PC-3 (cell line): ENCODE results near the gene FASTKD3. TPM values are rescaled to one million over a fixed set of nuclear protein-coding genes. Genes with fewer than 3 reads are reported as not detected.

Source experiments
- ATAC-seq: fragments of 200-7000 bp; cut with Tn5 transposase; 2 replicates; pipeline ENCODE4 v1.9.1; 2020; ENCODE audit warnings: mild to moderate bottlenecking, moderate library complexity
- BruUV-seq: library from RNA; stranded (reverse); fragments of 400-500 nt; replicated peaks from 2 replicates; lab custom pipeline; 2021; lab: Mats Ljungman, UMichigan
- CTCF ChIA-PET: fragments of 300-600 bp; sonication (Branson Sonifier 250); formaldehyde crosslinking; loops from one replicate; lab custom pipeline; 2022; ENCODE audit warnings: antibody characterized with exemption; lab: Charles Lee
- POLR2A ChIA-PET: fragments of 300-600 bp; sonication (Branson Sonifier 250); formaldehyde crosslinking; loops from one replicate; lab custom pipeline; 2022; ENCODE audit warnings: antibody characterized with exemption; ENCODE audit not compliant: unreplicated experiment; lab: Charles Lee
- DNase-seq: peaks from one replicate; pipeline ENCODE4 v3.0.0-alpha.2; 2015
- H2AFZ ChIP-seq: fragments of 300-600 bp; sonication (generic); 2 replicates; pipeline ENCODE4 v1.6.0; 2016; ENCODE audit warnings: antibody characterized with exemption, low read length
- H3F3A ChIP-seq: fragments of 300-600 bp; sonication (generic); one replicate; pipeline ENCODE4 v1.6.0; 2017; ENCODE audit warnings: antibody characterized with exemption, low read length, control low read depth, mild to moderate bottlenecking; ENCODE audit not compliant: unreplicated experiment
- H3K27ac ChIP-seq: fragments of 300-600 bp; sonication (generic); 2 replicates; pipeline ENCODE4 v1.5.1; 2016; ENCODE audit warnings: mild to moderate bottlenecking, low read length
- H3K27me3 ChIP-seq: fragments of 300-600 bp; sonication (generic); 2 replicates; pipeline ENCODE4 v1.6.1; 2016; ENCODE audit warnings: low read length, mixed read lengths
- H3K36me3 ChIP-seq: fragments of 300-600 bp; sonication (generic); 2 replicates; pipeline ENCODE4 v1.6.1; 2016; ENCODE audit warnings: low read depth, mixed run types, low read length, mixed read lengths
- H3K4me1 ChIP-seq: fragments of 300-600 bp; sonication (generic); 2 replicates; pipeline ENCODE4 v1.5.1; 2016; ENCODE audit warnings: low read length; ENCODE audit not compliant: insufficient read depth
- H3K4me2 ChIP-seq: fragments of 300-600 bp; sonication (generic); 2 replicates; pipeline ENCODE4 v1.6.0; 2016; ENCODE audit warnings: low read length
- H3K4me3 ChIP-seq: fragments of 300-600 bp; sonication (generic); 2 replicates; pipeline ENCODE4 v1.5.1; 2016; ENCODE audit warnings: mild to moderate bottlenecking, low read length, mixed read lengths
- H3K79me2 ChIP-seq: fragments of 300-600 bp; sonication (generic); 2 replicates; pipeline ENCODE4 v1.6.1; 2017; ENCODE audit warnings: low read length, mixed read lengths
- H3K9ac ChIP-seq: fragments of 300-600 bp; sonication (generic); 2 replicates; pipeline ENCODE4 v1.6.0; 2016; ENCODE audit warnings: mild to moderate bottlenecking, low read length
- H3K9me2 ChIP-seq: fragments of 300-600 bp; sonication (generic); replicated peaks from 2 replicates; pipeline ENCODE4 v1.6.1; 2016; ENCODE audit warnings: mixed run types, low read length, mixed read lengths
- H3K9me3 ChIP-seq: fragments of 300-600 bp; sonication (generic); 2 replicates; pipeline ENCODE4 v1.6.1; 2016; ENCODE audit warnings: low read length, mixed read lengths
- H4K20me1 ChIP-seq: fragments of 300-600 bp; sonication (generic); 2 replicates; pipeline ENCODE4 v1.6.1; 2016; ENCODE audit warnings: low read length, mixed read lengths
- CTCF ChIP-seq: fragments of 300-600 bp; sonication (generic); conservative IDR thresholded peaks from 2 replicates; pipeline ENCODE4 v1.5.1; 2017; ENCODE audit warnings: antibody characterized with exemption, low read depth, mild to moderate bottlenecking, low read length
- EZH2 ChIP-seq: fragments of 300-600 bp; sonication (generic); IDR thresholded peaks from one replicate; pipeline ENCODE4 v1.6.1; 2017; ENCODE audit warnings: antibody characterized with exemption, mild to moderate bottlenecking, low read length; ENCODE audit not compliant: unreplicated experiment
- EZH2phosphoT487 ChIP-seq: fragments of 300-600 bp; sonication (generic); IDR thresholded peaks from 2 replicates; pipeline ENCODE4 v1.6.1; 2018; ENCODE audit warnings: mild to moderate bottlenecking, antibody characterized with exemption, low read length, borderline replicate concordance
- intact Hi-C: fragments of 100-400 bp; cut with micrococcal nuclease; formaldehyde crosslinking; loops from 2 replicates; pipeline ENCODE4 v1.9.0; 2023
- total RNA-seq: library from RNA; depleted of rRNA; stranded (reverse); fragments of >200 nt; gene quantifications from 2 replicates; pipeline ENCODE4 v1.2.3, GENCODE V29; 2014

Gene FASTKD3
- total RNA-seq, 1 experiment from 2014 or later, result 16.5 TPM

DNA sequence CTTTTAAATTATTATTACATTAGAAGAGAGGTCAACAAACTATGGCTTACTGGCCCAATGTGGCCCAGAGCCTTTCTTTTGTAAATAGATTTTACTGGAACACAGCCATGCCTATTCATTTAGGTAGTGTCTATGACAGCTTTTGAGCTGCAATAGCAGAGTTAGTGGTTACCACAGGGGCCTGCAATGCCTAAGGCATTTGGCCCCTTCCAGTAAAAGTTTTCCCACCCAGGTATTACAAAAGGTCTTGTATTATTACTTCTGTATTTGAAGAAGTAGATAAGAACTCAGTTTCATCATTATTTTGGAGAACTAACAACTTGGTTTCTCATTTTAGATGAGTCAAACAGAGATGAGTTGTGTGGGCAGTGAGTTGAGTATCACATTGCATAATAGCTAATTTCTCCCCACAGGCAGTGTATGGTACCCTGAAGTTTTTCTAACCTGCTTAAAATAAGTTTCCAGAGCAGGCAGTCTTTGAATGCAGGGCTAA is 9.6 kb upstream of the FASTKD3 start:
- Histone ChIP-seq H3K9me2 (no peaks in the 10 kb centered on the region), H3K36me3 (peaks cover 74% of the 10 kb centered on the region), H3F3A (peaks cover 5% of the 10 kb centered on the region), H3K27ac (peak overlapping the region; percentile 63), H3K4me2 (peak overlapping the region; percentile 35; the same call in 1 of the 2 replicates), H3K4me1 (peaks cover 32% of the 10 kb centered on the region), H3K27me3 (no peaks in the 10 kb centered on the region), H3K4me3 (no peak overlapping the region), H3K79me2 (peaks cover 26% of the 10 kb centered on the region), H2AFZ (no peak overlapping the region), H3K9ac (peak overlapping the region; percentile 18; the same call in 1 of the 2 replicates), H3K9me3 (no peaks in the 10 kb centered on the region), H4K20me1 (0 out of 2 replicates have a peak, but pooled peaks cover 14% of the 10 kb centered on the region)
- no TSS peak for BruUV-seq
- peak; percentile 50 for ATAC-seq
- peak; percentile 93 for DNase-seq
- CTCF ChIA-PET, result no interaction called here
- intact Hi-C loops, result no loop called here
- POLR2A ChIA-PET, result no interaction called here
- no peak for TF ChIP-seq CTCF
- no peak for TF ChIP-seq EZH2phosphoT487
- TF ChIP-seq EZH2, result no peak

DNA sequence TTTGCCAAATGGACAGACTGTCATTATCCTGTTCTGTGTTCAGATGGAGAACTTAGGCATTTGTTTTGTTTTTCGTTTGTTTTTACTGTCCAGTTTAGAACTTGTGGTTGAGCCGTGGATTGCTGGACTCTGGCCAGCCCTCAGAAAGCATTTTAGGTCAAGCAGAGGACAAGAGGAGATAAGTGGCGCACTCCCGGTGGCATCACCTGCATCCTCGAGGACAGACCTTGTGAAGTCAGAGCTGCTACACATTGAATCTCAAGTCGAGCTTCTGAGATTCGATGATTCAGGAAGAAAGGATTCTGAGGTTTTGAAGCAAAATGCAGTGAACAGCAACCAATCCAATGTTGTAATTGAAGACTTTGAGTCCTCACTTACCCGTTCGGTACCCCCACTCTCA is 9.0 kb upstream of the FASTKD3 start:
- TF ChIP-seq EZH2phosphoT487 (no peak), EZH2 (no peak), CTCF (no peak)
- Histone ChIP-seq H3K9ac (no peak overlapping the region), H3K27ac (peak overlapping the region; percentile 55), H3K4me1 (peaks cover 32% of the 10 kb centered on the region), H3K36me3 (peaks cover 76% of the 10 kb centered on the region), H3K4me2 (0 out of 2 replicates have a peak overlapping the region, but pooled peaks have one; percentile 41), H3F3A (peaks cover 5% of the 10 kb centered on the region), H4K20me1 (0 out of 2 replicates have a peak, but pooled peaks cover 14% of the 10 kb centered on the region), H2AFZ (no peak overlapping the region), H3K27me3 (no peaks in the 10 kb centered on the region), H3K4me3 (no peak overlapping the region), H3K9me3 (no peaks in the 10 kb centered on the region), H3K9me2 (no peaks in the 10 kb centered on the region), H3K79me2 (peaks cover 32% of the 10 kb centered on the region)
- CTCF ChIA-PET, result no interaction called here
- POLR2A ChIA-PET, result no interaction called here
- no TSS peak for BruUV-seq
- no peak for ATAC-seq
- no peak for DNase-seq
- intact Hi-C loops, result no loop called here

GRCh38 chr5:7876867-7877266 is 8.0 kb upstream of the FASTKD3 start:
- intact Hi-C loops, result no loop called here
- CTCF ChIA-PET, result no interaction called here
- H3K27me3 ChIP-seq, result no peaks in the 10 kb centered on the region
- peak; percentile 89 for DNase-seq
- H3F3A ChIP-seq, result peaks cover 5% of the 10 kb centered on the region
- POLR2A ChIA-PET, result interaction anchor here (0.6 kb wide), 3 partner anchors 9 to 1671 kb away, joined by 4 to 6 read pairs (median 6); partner anchors contain the start of gene NSUN2
- no peak overlapping the region for H2AFZ ChIP-seq
- no peak overlapping the region for H3K4me3 ChIP-seq
- H3K79me2 ChIP-seq, result peaks cover 42% of the 10 kb centered on the region
- no peaks in the 10 kb centered on the region for H3K9me3 ChIP-seq
- no peak overlapping the region for H3K9ac ChIP-seq
- peaks cover 32% of the 10 kb centered on the region for H3K4me1 ChIP-seq
- peak overlapping the region; percentile 13; the same call in 1 of the 2 replicates for H3K27ac ChIP-seq
- H3K4me2 ChIP-seq, result peak overlapping the region; percentile 41
- no TSS peak for BruUV-seq
- H4K20me1 ChIP-seq, result peaks cover 13% of the 10 kb centered on the region
- H3K36me3 ChIP-seq, result peaks cover 75% of the 10 kb centered on the region
- H3K9me2 ChIP-seq, result no peaks in the 10 kb centered on the region
- no peak for TF ChIP-seq EZH2phosphoT487
- TF ChIP-seq EZH2, result no peak
- TF ChIP-seq CTCF, result no peak
- peak; percentile 95 for ATAC-seq
